ENCODE results near the gene ATXN7L2. TPM values are rescaled to one million over a fixed set of nuclear protein-coding genes. Genes with fewer than 3 reads are reported as not detected.

Gene ATXN7L2
- total RNA-seq, 1 experiment from 2014 or later, result 14.1 TPM

GRCh38 chr1:109497449-109498160, 13.9 kb downstream of the ATXN7L2 start:
- DNase-seq (ENCODE audit: low spot score), result no peak

GRCh38 chr1:109498161-109498801, 14.6 kb downstream of the ATXN7L2 start:
- peak; percentile 38 for DNase-seq (ENCODE audit: low spot score)

DNA sequence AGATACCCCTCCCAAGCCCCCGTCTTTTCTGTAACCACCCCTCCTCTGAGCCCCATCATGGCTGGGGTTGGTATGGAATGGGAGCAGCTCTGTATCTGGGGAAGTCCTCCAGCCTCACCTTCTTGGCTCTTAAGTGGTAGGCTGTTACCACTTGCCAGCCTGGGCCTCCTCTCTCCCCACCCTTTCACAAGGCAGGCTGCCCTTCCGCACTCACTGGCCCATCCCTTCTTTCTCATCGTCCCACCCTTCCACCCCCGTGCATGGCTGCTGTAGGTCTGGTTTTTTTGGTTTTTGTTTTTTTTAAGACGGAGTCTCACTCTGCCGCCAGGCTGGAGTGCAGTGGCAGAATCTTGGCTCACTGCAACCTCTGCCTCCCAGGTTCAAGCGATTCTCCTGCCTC, 15.4 kb downstream of the ATXN7L2 start:
- no peak for DNase-seq (ENCODE audit: low spot score)

DNA sequence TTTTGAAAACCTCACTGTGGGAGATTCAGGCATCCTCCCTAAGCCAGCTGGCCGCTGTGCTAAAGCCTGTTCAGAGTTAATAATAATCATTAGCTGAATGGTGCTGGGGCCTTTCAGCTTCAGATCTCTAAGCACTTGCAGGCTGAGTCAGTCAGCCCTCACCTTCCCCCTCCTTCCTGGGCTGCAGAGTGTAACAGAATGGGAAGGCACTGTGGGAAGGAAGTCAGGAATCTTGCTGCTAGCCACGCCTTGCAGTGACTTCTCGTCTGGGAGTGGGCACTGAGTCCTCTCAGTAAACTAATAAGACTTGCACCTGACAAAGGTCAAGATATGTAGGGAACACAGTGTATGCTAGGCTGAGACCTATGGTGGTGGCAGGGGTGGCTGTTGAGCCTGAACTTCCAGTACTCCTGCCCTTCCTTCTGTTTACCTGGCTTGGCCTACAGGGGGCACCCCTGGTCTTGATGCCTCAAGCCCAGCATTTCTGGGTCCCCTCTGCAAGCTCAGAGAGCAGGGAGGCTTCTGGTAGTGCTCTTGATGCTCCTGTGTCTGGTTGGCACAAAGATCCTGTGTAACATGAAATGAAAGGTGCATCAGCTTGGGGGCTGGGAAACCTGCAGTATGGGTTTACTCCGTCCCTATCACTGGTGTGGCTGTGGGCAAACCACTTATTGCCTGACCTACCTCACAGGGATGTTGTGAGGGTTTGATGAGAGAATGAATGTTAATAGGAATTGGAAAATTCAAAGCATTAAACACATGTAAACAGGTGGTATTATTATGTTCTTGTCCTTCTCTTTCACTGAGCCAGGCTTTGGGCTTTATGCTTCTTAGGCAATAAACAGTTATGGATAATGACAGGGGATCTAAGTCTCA, 16.2 kb downstream of the ATXN7L2 start:
- peak; percentile 63 for DNase-seq (ENCODE audit: low spot score)

GRCh38 chr1:109500941-109501381, 17.3 kb downstream of the ATXN7L2 start:
- no peak for DNase-seq (ENCODE audit: low spot score)

DNA sequence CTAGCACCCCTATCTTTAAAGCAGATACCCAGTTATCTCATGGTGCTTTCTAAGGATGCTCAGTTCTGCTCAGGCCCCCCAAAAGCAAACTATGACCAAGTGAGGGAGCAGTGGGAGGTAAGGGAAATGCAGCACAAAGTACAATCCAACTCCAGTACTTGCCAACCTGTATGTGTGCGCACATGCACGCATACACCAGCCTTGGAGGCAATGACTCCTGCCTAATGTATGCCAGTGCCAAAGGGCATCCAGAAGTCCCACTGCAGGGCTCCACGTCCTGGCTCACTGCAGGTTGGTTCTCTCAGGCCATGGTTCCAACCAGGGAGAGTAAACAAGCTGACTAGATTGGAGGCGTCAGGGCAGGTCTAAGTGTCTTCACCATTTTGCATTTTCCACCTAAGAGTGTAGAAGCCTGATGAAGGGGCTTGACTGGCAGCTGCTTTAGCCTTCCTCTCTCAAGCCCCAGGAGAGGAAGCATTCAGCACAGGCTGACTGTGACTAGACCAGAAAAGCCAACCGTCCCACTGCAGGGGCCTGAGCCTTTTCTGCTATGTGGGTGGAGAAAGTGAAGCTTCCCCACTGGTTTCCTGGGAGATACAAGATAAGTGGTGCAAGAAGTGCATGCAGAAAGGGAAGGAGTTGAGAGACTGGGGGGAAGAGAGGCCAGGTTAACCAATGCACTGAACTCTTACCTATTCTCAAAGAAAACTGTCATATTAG, 18.1 kb downstream of the ATXN7L2 start:
- no peak for DNase-seq (ENCODE audit: low spot score)

- no peak for DNase-seq (ENCODE audit: low spot score)
Measured at GRCh38 chr1:109502364-109502851, 18.7 kb downstream of the ATXN7L2 start.

GRCh38 chr1:109503935-109504334, 20.2 kb downstream of the ATXN7L2 start:
- DNase-seq (ENCODE audit: low spot score), result no peak

GRCh38 chr1:109504974-109505373, 21.3 kb downstream of the ATXN7L2 start:
- no peak for DNase-seq (ENCODE audit: low spot score)

GRCh38 chr1:109508001-109508872, 24.5 kb downstream of the ATXN7L2 start:
- DNase-seq (ENCODE audit: low spot score), result no peak

GRCh38 chr1:109508873-109509175, 25.1 kb downstream of the ATXN7L2 start:
- DNase-seq (ENCODE audit: low spot score), result no peak

- DNase-seq (ENCODE audit: low spot score), result peak; percentile 31
Measured at GRCh38 chr1:109509176-109510134, 25.8 kb downstream of the ATXN7L2 start, which contains the start of gene AMIGO1. TSS of gene AMIGO1 (minus strand) at chr1:109509727. CDS start at chr1:109508912, 815 bp downstream.

DNA sequence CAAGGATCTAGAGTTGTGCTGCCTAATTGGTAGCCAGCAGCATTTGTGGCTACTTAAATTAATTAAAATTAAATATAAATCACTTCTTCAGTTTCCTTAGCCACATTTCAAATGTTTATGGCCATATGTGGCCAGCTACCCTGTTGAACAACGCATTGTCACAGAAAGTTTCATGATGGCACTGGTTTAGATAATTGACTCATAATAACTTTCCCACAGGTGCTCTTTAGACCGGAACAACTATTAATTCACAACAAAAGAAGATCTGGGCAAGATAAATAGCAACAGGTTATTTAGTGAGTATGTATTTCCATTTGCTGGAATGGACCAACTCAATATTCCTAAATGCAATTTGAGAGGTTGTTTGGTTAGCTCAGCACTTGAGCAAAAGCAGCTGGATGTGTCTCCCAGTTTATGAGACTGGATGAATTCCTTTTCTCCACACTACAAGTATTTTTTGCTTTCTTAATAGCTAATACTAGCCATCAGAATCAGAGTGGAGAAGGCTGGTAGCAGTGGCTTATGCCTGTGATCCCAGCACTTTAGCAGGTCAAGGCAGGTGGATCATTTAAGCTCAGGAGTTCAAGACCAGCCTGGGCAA, 29.5 kb downstream of the ATXN7L2 start:
- no peak for DNase-seq (ENCODE audit: low spot score)

GRCh38 chr1:109514846-109515245, 31.1 kb downstream of the ATXN7L2 start:
- DNase-seq (ENCODE audit: low spot score), result no peak

- peak; percentile 75 for DNase-seq (ENCODE audit: low spot score)
Measured at GRCh38 chr1:109516872-109517271, 33.2 kb downstream of the ATXN7L2 start.

GRCh38 chr1:109517337-109517736, 33.6 kb downstream of the ATXN7L2 start:
- DNase-seq (ENCODE audit: low spot score), result no peak

DNA sequence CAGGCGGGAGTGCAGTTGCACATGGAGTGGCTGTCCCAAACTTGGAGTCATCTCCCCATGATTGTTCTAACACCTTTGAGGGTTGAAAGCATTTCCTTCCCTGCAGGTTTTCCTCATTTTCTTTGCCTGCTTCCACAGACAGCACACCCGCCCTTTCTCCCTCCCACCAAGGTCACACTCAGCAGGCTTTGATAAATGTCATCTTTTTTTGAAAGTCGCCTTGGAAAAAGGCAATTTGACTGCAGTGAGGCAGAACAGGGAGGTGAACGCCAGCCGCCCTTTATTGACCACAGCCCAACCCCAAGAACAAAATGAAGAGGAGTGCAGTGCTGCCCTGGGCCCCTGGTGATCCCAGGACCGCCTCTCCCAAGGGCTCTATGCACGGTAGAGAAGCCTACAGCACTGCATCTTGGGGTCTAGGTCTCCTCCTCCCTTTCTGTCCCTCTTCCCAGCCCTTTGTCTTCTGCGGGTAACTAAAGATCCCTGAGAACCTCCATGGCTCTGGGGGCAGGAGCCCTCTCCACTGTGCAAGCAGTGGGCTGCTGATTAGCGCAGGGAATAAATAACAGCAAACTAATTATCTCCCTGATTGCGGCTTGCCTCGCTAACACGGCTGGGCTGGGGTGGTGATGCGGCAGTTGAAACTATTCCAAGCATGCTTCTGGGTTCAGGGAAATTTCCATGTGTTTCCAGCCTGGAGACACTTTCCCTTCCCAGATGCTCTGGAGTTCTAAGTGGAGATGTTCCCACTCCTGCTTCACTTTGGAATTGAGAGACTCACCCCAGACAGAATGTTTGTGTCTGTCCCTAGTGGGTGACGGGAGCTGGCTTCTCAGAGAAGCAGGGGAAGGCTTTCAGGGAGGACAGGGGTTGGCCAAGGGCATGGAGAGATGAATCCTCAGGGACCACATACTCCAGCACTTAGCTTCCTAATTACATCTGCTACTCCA, 37.6 kb downstream of the ATXN7L2 start:
- DNase-seq (ENCODE audit: low spot score), result no peak

GRCh38 chr1:109522026-109522425, 38.3 kb downstream of the ATXN7L2 start:
- DNase-seq (ENCODE audit: low spot score), result no peak

Measured in HT-29 (cell line).